Vagina (tissue), 2 donors: ENCODE measurements around the gene CD8B2.

ENCODE experiments used
- POLR2A ChIP-seq, 2 donors: fragments of 450-650 bp; IDR thresholded peaks; one replicate each; pipeline ENCODE4 v1.6.1; 2017; ENCODE audit warnings: antibody characterized with exemption in 2 of 2, mild to moderate bottlenecking in 2 of 2, moderate library complexity in 2 of 2
- TF ChIP-seq, protein P1 (sequence below), 3 experiments: fragments of 450-650 bp in 2 of 3; fragments of 200-600 bp in 1 of 3; sonication (generic) in 1 of 3; IDR thresholded peaks; one replicate each; pipeline ENCODE4 v1.5.1; 2017 to 2019; ENCODE audit warnings: antibody characterized with exemption in 3 of 3, mild to moderate bottlenecking in 2 of 3, moderate library complexity in 2 of 3

DNA sequence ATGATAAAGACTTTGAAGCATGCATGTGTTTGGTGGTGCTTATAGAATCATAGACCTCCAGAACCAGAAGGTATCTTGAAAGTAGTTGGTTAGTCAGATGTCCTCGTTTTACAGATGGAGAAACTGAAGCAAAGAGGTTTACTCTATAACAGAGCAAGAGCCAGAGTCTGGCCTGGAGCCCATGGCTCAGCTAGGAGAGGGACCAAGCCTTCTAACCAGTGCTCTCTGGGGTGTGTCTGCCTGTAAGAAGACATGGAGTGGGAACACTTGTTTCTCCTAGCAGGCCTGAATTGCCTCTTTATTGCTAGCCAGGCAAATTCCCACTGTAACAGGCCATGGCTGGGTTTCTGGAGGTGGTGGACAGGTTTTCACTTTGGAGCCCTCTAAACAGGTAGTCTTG, 67.9 kb downstream of the CD8B2 start:
- TF ChIP-seq POLR2A (IDR thresholded peaks at IDR 0.05): no peak
- TF ChIP-seq, protein P1, sequence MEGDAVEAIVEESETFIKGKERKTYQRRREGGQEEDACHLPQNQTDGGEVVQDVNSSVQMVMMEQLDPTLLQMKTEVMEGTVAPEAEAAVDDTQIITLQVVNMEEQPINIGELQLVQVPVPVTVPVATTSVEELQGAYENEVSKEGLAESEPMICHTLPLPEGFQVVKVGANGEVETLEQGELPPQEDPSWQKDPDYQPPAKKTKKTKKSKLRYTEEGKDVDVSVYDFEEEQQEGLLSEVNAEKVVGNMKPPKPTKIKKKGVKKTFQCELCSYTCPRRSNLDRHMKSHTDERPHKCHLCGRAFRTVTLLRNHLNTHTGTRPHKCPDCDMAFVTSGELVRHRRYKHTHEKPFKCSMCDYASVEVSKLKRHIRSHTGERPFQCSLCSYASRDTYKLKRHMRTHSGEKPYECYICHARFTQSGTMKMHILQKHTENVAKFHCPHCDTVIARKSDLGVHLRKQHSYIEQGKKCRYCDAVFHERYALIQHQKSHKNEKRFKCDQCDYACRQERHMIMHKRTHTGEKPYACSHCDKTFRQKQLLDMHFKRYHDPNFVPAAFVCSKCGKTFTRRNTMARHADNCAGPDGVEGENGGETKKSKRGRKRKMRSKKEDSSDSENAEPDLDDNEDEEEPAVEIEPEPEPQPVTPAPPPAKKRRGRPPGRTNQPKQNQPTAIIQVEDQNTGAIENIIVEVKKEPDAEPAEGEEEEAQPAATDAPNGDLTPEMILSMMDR (IDR thresholded peaks at IDR 0.05): no peak
